CD4-positive, alpha-beta T cell treated with Interleukin-1 beta for 1 hour (primary cell): Measurements from ENCODE around the gene SLC5A12.

Source experiments
- DNase-seq, 2 donors: peaks; one replicate each; pipeline ENCODE4 v3.0.0-alpha.2; 2020 to 2022

Gene SLC5A12, protein sequence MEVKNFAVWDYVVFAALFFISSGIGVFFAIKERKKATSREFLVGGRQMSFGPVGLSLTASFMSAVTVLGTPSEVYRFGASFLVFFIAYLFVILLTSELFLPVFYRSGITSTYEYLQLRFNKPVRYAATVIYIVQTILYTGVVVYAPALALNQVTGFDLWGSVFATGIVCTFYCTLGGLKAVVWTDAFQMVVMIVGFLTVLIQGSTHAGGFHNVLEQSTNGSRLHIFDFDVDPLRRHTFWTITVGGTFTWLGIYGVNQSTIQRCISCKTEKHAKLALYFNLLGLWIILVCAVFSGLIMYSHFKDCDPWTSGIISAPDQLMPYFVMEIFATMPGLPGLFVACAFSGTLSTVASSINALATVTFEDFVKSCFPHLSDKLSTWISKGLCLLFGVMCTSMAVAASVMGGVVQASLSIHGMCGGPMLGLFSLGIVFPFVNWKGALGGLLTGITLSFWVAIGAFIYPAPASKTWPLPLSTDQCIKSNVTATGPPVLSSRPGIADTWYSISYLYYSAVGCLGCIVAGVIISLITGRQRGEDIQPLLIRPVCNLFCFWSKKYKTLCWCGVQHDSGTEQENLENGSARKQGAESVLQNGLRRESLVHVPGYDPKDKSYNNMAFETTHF

DNA sequence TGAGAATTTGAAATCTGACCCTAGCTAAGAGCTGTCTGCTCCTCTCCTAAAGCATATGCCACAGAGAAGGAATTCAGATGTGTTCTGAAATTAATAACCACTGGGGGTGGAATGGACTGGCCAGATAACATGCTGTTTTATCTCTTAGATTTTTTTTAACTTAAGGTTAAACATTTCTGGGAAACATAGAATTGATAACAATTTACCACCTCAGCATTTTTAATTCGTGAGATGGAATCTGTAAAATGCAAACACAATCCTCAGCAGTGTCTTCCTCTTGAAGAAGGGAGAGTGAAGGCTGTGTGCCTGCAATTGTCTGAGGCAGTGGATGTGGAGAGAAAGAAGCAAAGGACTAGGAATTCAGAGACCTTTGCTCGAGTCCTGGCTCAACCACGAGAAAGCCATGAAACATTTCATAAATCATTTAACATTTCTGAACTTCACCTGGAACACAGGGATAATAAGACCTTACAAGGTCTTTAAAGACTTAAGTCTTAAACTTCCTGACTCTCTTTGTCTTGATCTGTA is at the start of gene SLC5A12:
Gene SLC5A12, minus strand, starts transcription at position 113 of the 528 bp plus-strand sequence. CDS start 346 bp downstream, outside the sequence.
- no peak for DNase-seq

DNA sequence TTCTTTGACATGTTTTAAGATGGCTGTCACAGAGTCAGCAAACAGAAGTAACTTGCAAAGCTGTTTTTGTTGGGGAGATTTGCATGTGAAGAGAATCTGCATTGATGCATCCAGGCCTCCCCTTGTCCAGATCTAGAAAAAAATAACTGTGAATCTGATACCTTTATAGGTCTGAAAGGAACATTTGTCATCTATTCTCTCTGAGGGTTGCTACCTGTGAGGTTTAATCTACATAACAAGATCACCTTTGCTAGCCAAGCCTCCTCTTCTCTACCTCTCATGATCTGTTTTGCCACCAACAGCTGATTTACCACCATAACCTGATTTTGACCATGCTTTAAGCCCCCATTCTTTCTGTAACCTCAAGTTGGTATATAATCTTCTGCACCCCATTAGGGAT is 47.2 kb upstream of the SLC5A12 start:
- no peak for DNase-seq

DNA sequence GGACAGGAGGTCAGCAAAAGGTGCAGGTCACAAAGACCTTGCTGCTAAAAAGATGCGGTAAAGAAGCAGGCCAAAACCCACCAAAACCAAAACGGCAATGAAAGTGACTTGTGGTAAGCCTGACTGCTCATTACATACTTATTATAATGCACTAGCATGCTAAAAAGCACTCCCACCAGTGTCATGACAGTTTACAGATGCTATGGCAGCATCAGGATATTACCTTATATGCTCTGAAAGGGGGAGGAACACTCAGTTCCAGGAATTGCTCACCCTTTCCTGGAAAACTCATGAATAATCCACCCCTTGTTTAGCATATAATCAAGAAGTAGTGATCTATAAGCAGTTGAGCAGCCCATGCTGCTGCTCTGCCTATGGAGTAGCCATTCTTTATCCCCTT is 45.2 kb upstream of the SLC5A12 start:
- DNase-seq = no peak

DNA sequence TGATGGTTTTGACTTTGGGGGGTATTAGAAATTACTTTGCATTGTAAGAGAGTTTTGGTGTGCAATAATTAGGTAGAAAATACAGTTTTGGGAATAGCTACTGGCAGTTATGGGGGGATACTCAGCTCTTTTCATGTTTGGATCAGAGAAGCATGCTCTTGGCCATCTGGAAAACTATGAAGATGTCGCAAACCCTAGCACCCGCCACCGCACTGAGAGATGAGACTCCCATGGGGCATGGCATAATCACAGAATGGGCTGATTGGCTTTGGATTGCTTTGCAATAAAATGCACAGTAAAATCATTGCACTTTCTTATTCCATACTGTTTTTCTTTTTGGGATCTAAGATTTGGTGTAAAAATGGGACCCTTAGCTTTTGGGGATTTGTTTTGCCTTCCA is 43.5 kb upstream of the SLC5A12 start:
- no peak for DNase-seq

DNA sequence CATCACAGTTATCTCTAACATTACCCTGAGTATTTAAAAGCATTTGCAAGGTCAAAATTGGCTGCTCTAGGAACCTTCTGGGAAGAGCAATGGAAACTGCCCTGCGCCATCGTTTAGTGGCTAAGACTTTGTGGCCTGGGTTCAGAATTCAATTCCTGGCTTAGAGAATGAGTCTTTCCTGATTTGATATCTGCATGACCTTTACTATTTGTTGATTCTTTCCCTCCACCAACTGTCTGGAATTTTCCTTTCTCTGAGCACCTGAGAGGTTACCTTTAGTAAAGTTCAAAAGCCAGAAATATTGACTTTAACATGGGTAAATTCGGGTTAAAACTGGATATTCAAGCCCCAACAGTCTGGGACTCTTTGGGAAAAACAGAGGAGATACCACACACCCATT is 43.0 kb upstream of the SLC5A12 start:
- no peak for DNase-seq

DNA sequence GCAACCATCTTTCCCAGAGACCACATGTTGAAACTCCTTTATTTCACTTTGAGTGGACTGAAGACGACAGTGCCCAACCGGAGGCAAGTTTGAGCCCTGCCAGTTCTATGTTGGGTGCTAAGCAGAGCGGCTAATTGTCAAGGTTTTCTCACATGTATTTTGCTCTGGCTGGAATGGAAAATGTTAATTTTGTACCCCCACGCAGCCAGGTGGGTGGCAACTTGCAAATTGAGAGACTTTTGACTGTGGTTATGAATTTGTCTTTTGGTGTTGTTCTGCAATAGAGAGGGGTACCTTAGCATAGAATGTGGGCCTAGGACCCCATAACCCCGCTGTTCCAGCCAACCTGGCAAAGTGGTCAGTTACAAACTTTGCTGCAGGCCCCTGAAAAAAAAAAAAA is 42.5 kb upstream of the SLC5A12 start:
- no peak for DNase-seq

DNA sequence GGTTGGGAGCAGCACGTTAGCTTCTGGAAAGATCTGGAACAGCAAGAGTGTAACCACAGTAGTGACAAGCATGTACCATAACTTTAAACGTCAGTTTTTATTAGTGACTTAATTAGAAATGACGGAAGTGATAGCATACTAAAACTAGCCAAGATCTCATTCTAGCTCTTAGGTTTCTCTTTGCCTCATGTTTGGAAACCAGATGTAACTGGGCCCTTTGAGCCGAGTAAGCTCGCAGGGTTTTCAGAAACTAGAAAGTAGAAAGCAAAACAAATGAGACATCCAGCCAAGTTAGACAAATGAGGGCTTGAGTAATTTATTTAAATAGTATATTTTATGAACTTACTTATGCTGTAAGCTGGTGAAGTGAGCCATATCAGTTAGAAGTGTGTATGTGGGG is 40.2 kb upstream of the SLC5A12 start:
- no peak for DNase-seq

DNA sequence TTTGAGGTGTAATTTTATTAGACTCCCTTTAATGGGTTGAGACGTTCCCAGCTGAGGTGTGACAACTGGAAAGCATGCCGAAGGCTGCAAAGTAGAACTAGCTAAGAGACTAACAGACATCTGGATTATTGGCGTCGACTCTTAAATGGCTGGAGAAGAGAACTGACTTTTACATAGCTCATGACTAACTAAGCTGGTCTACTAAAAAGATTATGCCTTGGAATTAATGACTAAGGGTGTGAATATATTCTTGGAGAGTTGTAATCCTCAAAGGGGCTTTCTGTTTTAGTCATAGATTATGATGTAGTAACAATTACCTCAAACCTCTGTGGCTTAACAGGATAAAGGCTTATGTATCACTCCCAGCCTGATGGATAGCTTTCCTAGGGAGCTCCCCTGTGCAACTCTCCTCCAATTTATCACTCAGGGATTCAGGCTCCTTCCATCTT is 39.5 kb upstream of the SLC5A12 start:
- DNase-seq = no peak

DNA sequence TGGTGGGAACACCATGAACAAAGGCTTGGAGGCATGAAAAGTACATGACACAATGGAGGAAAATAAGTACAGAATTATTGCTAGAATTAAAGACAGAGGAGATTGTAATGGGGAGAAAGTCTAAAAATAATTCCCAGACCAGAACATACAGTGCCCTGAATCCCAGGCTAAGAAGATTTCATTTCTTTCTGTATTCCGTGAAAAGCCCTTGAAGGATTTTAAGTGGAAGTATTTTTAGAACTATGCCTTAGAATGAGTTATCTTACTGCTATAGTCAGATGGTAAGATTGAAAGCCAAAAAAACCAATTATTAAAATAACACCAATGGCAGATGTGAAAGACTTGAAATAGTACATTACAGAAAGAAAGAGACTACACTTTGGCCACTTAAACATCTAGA is 36.1 kb upstream of the SLC5A12 start:
- DNase-seq = no peak

DNA sequence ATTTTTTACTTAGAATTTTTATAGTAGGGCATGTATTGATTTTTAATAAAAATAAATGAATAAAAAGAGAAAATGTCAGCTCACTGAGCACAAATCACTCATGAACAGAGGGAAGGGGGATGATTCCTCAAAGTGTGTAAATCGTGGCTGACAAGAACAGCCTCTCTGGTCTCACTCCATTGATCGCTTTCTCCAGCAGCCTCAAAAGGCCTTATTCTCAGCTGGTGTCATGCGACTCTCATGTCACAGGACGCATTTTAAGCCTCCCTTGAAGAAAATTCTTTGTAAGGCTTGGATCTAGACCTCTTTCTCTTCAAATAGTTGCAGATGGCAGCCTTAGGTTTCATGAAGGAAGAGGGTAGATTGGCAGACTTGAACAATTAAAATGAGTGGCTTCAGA is 33.9 kb upstream of the SLC5A12 start:
- no peak for DNase-seq

DNA sequence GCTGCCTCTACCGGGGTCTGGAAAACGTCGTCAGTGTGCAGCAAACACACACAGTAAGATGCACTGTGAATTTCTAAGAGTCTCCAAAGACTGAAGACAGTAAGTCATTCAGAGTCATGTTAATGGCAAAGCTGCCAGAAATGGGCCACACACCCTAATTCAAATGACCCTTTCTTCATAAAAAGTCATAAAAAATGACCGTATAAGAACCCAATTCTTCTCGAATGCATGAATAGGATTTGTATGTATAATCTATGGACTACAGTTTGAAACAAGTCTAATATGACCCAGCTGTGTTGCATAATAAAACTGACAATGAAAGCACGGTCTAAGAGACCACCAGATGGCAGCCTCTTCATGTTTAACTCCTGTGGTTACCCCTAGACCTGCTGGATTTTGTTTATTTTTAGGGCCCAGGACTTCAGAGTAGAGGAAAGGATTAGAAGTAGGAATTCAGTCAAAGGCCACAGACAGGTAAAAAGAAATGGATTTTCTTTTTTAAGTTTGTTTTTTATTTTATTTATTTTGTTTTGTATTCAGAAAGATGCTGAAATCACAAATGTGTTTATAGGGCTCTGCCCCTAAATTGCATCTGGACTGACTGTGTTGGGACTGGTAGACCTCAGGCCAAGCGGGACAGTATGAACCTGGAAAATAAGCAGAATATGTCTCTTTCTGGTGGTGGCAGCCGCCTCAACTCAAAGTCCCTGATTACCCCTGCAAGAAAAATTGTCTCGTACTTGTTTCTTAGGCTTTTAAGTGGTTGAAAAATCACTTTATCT is 32.1 kb upstream of the SLC5A12 start:
- no peak for DNase-seq

DNA sequence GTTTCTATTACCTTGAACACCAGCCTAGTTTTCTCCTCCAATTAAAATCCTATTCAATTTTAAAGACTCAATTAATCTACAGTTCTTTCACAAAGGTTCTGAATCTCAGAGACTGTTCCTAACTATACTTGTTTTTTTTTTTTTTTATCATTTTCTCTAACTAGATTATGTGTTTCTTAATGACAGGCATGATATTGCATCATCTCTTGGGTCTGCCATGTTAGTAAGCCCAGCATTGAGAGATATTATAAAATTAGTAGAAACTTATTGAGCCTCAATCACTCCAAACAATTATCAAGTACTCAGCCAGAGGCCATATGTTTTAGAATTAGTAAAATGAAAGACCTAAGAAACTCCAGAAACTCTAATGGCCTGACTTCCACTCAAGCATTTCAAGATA is 28.1 kb upstream of the SLC5A12 start:
- DNase-seq = no peak

DNA sequence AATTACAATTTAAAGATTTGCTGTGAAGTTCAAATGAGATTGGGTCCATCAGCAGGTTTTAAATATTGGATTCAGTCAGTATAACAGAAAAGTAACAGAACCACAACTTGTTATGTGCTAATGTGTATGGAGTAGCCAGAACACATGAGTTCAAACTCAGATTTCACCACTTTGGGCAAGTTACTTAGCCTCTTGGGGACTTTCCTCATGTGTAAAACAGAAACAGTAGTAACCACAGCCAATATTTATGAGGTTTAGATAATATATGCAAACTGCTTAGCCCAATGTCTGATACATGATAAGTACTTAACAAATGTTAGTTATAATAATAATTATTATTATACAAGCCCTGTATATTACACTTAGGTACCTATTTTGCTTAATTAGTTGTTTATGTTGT is 21.8 kb upstream of the SLC5A12 start:
- DNase-seq = no peak

DNA sequence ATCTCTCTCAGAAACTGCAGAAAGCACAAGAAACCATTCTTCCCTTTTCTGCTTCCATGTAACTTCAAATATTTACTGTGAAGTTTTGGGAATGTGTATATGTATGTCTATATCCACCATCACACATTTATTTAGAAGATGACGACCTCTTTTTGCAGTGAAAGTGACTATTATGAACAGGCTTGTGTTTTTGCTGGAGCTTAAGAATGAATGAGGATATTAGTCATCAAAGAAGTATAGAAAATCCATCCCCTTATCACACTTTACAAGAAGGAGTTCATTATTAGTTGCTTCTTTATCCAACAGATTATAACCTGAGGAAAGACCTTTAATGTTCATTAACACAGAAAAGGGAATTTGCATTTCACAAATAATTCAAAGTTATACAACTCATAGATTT is 21.1 kb upstream of the SLC5A12 start:
- DNase-seq = no peak

DNA sequence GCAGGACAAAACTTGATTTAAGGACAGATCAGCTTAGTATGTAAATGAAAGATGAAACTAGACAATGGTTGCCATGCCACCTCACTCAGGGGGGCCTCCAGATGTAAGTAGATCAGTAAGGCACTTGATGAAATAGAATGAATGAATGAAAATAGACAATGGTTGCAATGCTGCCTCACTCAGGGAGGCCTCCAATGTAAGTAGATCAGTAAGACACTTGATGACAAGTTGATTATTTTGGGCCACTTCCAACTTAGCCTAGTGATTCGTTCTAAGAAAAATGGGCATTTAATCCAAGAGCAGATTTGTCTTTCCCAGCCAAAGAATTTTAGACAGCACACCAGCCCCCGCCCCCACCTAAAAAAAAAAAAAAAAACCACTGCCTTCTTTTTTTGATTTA is 19.2 kb upstream of the SLC5A12 start:
- no peak for DNase-seq

DNA sequence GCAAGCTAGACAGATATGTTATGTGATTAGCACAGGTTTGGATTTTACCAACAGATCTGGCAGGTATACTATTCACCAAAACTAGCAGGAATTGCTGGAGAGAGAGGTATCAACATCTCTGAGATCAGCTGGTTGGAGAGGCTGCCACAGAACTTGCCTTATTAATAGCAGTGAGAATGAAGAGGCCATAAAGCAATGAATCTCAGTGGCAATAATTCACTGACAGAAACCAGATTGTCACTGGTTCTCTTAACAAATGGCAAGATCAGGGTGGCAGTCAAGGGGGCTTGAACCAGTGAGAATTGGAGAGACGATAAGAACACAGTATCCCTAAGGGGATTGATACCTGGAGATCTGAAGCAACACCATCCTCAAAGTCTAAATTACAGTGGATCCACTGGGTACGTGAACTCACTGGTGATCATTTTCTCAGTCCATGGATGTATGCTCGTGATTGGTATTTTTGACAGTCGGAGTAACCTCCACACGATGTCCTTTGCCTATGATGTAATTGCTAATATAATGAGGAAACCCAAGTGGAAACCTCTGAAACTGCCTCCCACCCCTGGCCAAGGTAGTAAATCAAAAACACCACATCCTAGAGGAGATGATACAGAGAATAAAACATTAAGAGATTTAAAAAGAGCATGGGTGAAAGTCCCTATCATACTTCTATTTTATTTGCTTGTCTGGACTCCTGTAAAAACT is 17.7 kb upstream of the SLC5A12 start:
- DNase-seq = no peak

DNA sequence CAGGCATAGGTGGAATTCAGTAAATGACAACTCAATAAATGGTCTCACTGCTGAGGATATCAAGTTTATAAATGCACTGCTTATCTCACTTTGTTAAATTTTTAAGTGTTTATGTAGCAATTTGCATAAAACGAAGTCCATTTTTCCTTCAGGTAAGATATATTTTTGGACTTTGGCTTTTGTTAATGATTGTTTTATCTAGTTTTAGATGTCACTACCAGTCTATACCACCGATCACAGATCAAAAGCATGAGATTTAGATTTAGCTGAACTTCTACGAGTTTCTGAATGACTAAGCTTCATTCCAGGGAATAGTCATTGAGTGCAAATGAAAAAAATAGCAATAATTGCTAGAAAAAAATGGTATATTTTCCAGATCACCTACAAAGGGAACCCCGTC is 12.8 kb upstream of the SLC5A12 start:
- no peak for DNase-seq

DNA sequence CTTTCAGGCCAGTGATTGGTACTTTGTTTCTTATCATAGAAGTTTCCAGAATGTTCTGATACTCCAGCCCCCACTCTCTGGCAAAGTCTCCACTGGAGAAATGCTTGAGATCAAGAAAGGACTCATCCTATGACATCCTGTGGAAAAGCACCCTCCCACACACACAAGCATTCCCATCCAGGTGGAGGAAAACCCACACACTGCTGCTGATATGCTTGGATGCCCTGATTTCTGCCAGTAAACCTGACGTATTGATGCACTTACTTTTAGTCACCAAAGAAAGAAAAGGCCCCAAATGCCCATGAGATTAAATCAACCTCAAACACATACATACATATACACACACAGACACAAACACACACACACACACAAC is 9.2 kb upstream of the SLC5A12 start:
- no peak for DNase-seq

DNA sequence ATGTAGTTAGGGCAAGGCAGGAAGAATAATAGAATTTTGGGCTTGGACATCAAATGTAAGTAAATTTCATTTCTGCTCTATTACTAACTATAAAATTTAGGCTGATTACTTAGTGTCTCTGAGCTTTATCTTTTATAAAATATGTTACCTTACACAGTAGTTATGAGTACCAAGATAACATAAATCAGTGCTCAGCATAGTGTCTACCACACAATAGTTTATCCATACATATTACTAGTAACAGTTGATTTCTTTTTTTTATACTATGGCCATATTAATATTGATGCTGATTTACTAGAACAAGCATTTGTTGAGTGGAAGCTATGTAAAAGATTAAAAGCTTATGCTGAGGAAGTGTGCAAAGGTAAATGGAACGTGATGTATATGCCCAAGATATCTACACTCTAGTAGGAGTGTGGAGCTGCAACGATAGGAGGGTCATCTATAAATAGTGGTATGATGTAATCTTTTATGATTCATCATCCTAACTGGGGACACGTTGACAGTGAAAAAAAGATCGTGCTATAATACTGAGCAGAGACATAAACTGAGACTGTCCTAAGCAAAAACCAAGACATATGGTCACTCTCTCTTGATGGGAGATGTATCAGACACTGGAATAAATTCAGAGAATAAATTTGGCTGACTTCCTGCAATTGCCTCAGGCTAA is 8.7 kb upstream of the SLC5A12 start:
- no peak for DNase-seq

DNA sequence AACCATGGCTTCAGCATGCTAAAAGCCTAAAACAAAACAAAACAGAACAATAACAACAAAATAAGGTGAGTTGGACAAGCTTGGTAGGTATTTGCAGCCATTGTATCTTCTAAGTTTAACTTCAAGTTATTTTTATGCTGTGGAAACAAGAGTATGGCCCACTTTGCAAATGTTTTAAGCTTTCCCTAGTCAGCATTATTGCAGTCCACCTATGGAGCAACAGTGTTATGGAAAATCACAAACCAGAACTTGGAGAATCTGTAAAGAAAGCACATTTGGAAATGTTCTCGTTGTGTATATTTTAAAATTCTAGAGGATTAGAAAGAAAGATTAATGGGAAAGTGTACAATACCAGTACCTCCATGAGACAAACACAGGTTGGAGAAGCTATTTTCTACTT is 7.4 kb upstream of the SLC5A12 start:
- DNase-seq = no peak

DNA sequence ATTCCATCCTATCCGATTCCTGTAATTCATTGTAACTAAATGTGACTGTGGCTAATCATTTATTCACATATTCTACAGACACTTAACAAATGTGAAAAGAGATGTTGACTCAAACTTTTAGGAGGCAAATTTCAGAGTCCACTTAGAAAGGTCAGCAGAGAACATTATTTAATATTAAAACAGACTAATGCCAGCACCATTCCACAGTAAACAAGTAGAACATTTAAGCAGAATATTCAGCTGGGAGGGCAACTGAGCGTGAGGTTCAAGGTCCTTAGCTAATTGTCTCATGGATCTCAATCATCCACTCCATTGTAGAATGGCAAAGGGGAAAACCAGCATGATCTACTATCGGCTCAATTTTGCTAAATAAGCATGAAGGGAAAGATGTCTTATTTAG is 5.1 kb upstream of the SLC5A12 start:
- no peak for DNase-seq

DNA sequence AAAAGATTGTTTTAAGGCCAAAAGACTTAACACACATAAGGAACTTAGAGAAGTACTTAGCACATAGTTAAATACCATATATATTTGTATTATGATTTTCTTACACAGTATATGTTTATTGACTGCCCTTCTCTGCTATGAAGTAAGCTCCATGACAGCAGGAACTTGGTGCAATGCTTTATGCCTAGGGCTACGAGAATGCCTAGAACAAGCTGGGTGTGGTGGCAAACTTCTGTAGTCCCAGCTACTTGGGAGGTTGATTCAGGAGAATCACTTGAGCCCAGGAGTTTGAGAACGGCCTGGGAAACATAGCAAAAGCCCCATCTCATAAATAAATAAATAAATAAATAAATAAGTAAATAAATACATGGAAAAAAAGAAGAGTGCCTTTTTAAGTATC is 1.9 kb downstream of the SLC5A12 start:
- no peak for DNase-seq
